Measurements from ENCODE around the gene C1QTNF7. TPM values are rescaled to one million over a fixed set of nuclear protein-coding genes. Genes with fewer than 3 reads are reported as not detected.

The C1QTNF7 gene
- total RNA-seq: 1 to 10 TPM; 1.2 to 9.5 (median 3.2) TPM

DNA sequence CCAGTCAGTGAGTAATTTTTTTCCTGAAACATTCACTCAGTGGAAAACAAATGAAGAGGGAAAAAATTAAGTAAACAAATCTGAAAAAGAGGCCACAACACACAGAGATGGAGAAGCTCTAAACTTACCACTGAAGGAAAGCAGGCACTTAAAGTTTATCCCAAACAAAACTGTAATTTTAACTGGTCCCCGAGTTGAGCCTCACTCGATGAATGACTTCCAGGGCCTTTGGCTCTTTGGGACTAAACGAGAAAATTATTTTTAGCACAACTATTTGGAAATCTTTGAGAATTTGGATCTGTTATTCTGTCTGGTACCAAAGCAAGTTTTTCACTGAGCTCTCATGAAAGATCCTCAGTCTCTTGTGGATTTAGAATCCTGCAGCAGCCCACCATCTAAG, at the start of gene C1QTNF7:
Gene C1QTNF7 (plus strand): TSS at position 333 of the 400 bp plus-strand sequence. CDS start 7,711 bp downstream, outside the sequence.
- H3K36me3 ChIP-seq: no peaks in the 10 kb centered on the region
- no peak for TF ChIP-seq POLR2A (IDR thresholded peaks at IDR 0.05)
- no peak for TF ChIP-seq CTCF (IDR thresholded peaks at IDR 0.05)
- peak within 1 kb of the TSS in 2 of 3 donors; percentile 7 to 19 for H3K27ac ChIP-seq
- no peak within 1 kb of the TSS for H3K4me3 ChIP-seq (replicated peaks in 1 of 3)
- DNase-seq: no peak
- no peaks in the 10 kb centered on the region for H3K9me3 ChIP-seq
- H3K4me1 ChIP-seq: no peaks in the 10 kb centered on the region
- WGBS, 2 donors: 31 to 34% methylated on average over 3 of the region's 3 CpGs
- intact Hi-C loops (cut with DNase I): no loop called here
- H3K27me3 ChIP-seq: no peaks in the 10 kb centered on the region

GRCh38 chr4:15378062-15378461, 49.8 kb upstream of the C1QTNF7 start:
- no peaks in the 10 kb centered on the region for H3K36me3 ChIP-seq
- H3K9me3 ChIP-seq: no peaks in the 10 kb centered on the region
- DNase-seq: no peak
- peaks cover 6 to 25% of the 10 kb centered on the region in 2 donors for H3K4me1 ChIP-seq
- no peaks in the 10 kb centered on the region for H3K27me3 ChIP-seq
- H3K4me3 ChIP-seq (replicated peaks in 1 of 3): no peak overlapping the region
- WGBS, 2 donors: 0 to 14% methylated on average over 1 of the region's 1 CpG
- no peak for TF ChIP-seq POLR2A (IDR thresholded peaks at IDR 0.05)
- TF ChIP-seq CTCF (IDR thresholded peaks at IDR 0.05): no peak
- intact Hi-C loops (cut with DNase I): no loop called here
- H3K27ac ChIP-seq: no peak overlapping the region

GRCh38 chr4:15378493-15378892, 49.3 kb upstream of the C1QTNF7 start:
- no peaks in the 10 kb centered on the region for H3K36me3 ChIP-seq
- TF ChIP-seq POLR2A (IDR thresholded peaks at IDR 0.05) (no peak), CTCF (IDR thresholded peaks at IDR 0.05) (no peak)
- no peak overlapping the region for H3K4me3 ChIP-seq (replicated peaks in 1 of 3)
- peaks cover 6 to 25% of the 10 kb centered on the region in 2 donors for H3K4me1 ChIP-seq
- no peaks in the 10 kb centered on the region for H3K27me3 ChIP-seq
- no peaks in the 10 kb centered on the region for H3K9me3 ChIP-seq
- H3K27ac ChIP-seq: no peak overlapping the region
- DNase-seq: no peak
- intact Hi-C loops (cut with DNase I): no loop called here
- 38 to 43% methylated on average over 1 of the region's 1 CpG for WGBS, 2 donors

DNA sequence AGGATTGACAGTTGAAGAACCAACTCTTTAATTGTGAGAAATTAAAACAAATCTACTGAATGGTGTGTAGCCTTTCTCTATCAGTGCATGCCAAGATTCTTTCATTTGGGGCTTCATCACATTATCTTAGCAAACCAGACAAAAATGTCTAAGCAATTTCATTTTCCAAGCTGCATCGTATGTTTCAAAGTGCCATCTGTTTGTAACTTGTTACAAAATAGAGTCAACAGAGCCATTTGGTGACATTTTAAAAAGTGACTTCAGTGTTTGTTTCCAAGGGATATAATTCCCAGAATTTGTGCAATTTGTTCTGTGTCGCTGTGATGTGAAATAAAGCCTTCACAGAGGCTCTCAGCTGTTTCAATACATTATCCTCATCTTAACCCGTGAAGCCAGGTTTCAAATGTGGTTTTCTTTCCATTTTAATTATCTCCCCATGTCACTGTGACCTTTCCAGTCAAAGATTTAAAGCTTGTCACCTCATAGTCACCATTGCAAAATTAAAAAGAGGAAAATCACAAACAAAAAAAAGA, 46.0 kb upstream of the C1QTNF7 start:
- Histone ChIP-seq H3K9me3 (no peaks in the 10 kb centered on the region), H3K4me3 (replicated peaks in 1 of 3) (no peak overlapping the region), H3K4me1 (peaks cover 0 to 11% of the 10 kb centered on the region in 2 donors), H3K27ac (no peak overlapping the region), H3K27me3 (no peaks in the 10 kb centered on the region), H3K36me3 (no peaks in the 10 kb centered on the region)
- TF ChIP-seq CTCF (IDR thresholded peaks at IDR 0.05) (no peak), POLR2A (IDR thresholded peaks at IDR 0.05) (no peak)
- DNase-seq: no peak
- WGBS, 2 donors: 62 to 89% methylated on average over 3 of the region's 3 CpGs
- intact Hi-C loops (cut with DNase I): no loop called here

GRCh38 chr4:15382669-15383273, 45.1 kb upstream of the C1QTNF7 start:
- no peak overlapping the region for H3K4me3 ChIP-seq (replicated peaks in 1 of 3)
- no peak overlapping the region for H3K27ac ChIP-seq
- no peak for TF ChIP-seq CTCF (IDR thresholded peaks at IDR 0.05)
- no peak for TF ChIP-seq POLR2A (IDR thresholded peaks at IDR 0.05)
- no peaks in the 10 kb centered on the region for H3K27me3 ChIP-seq
- peaks cover 0 to 9% of the 10 kb centered on the region in 2 donors for H3K4me1 ChIP-seq
- no peak for DNase-seq
- intact Hi-C loops (cut with DNase I): no loop called here
- no peaks in the 10 kb centered on the region for H3K36me3 ChIP-seq
- 64 to 70% methylated on average over 5 of the region's 5 CpGs for WGBS, 2 donors
- H3K9me3 ChIP-seq: no peaks in the 10 kb centered on the region
